PC-3 (cell line): Measurements from ENCODE around the gene GPR107. TPM values are rescaled to one million over a fixed set of nuclear protein-coding genes. Genes with fewer than 3 reads are reported as not detected.

Experiments
- ATAC-seq: fragments of 200-7000 bp; cut with Tn5 transposase; 2 replicates; pipeline ENCODE4 v1.9.1; 2020; ENCODE audit warnings: mild to moderate bottlenecking, moderate library complexity
- BruUV-seq: library from RNA; stranded (reverse); fragments of 400-500 nt; replicated peaks from 2 replicates; lab custom pipeline; 2021; lab: Mats Ljungman, UMichigan
- CTCF ChIA-PET: fragments of 300-600 bp; sonication (Branson Sonifier 250); formaldehyde crosslinking; loops from one replicate; lab custom pipeline; 2022; ENCODE audit warnings: antibody characterized with exemption; lab: Charles Lee
- POLR2A ChIA-PET: fragments of 300-600 bp; sonication (Branson Sonifier 250); formaldehyde crosslinking; loops from one replicate; lab custom pipeline; 2022; ENCODE audit warnings: antibody characterized with exemption; ENCODE audit not compliant: unreplicated experiment; lab: Charles Lee
- DNase-seq: peaks from one replicate; pipeline ENCODE4 v3.0.0-alpha.2; 2015
- H2AFZ ChIP-seq: fragments of 300-600 bp; sonication (generic); 2 replicates; pipeline ENCODE4 v1.6.0; 2016; ENCODE audit warnings: antibody characterized with exemption, low read length
- H3F3A ChIP-seq: fragments of 300-600 bp; sonication (generic); one replicate; pipeline ENCODE4 v1.6.0; 2017; ENCODE audit warnings: antibody characterized with exemption, low read length, control low read depth, mild to moderate bottlenecking; ENCODE audit not compliant: unreplicated experiment
- H3K27ac ChIP-seq: fragments of 300-600 bp; sonication (generic); 2 replicates; pipeline ENCODE4 v1.5.1; 2016; ENCODE audit warnings: mild to moderate bottlenecking, low read length
- H3K27me3 ChIP-seq: fragments of 300-600 bp; sonication (generic); 2 replicates; pipeline ENCODE4 v1.6.1; 2016; ENCODE audit warnings: low read length, mixed read lengths
- H3K36me3 ChIP-seq: fragments of 300-600 bp; sonication (generic); 2 replicates; pipeline ENCODE4 v1.6.1; 2016; ENCODE audit warnings: low read depth, mixed run types, low read length, mixed read lengths
- H3K4me1 ChIP-seq: fragments of 300-600 bp; sonication (generic); 2 replicates; pipeline ENCODE4 v1.5.1; 2016; ENCODE audit warnings: low read length; ENCODE audit not compliant: insufficient read depth
- H3K4me2 ChIP-seq: fragments of 300-600 bp; sonication (generic); 2 replicates; pipeline ENCODE4 v1.6.0; 2016; ENCODE audit warnings: low read length
- H3K4me3 ChIP-seq: fragments of 300-600 bp; sonication (generic); 2 replicates; pipeline ENCODE4 v1.5.1; 2016; ENCODE audit warnings: mild to moderate bottlenecking, low read length, mixed read lengths
- H3K79me2 ChIP-seq: fragments of 300-600 bp; sonication (generic); 2 replicates; pipeline ENCODE4 v1.6.1; 2017; ENCODE audit warnings: low read length, mixed read lengths
- H3K9ac ChIP-seq: fragments of 300-600 bp; sonication (generic); 2 replicates; pipeline ENCODE4 v1.6.0; 2016; ENCODE audit warnings: mild to moderate bottlenecking, low read length
- H3K9me2 ChIP-seq: fragments of 300-600 bp; sonication (generic); replicated peaks from 2 replicates; pipeline ENCODE4 v1.6.1; 2016; ENCODE audit warnings: mixed run types, low read length, mixed read lengths
- H3K9me3 ChIP-seq: fragments of 300-600 bp; sonication (generic); 2 replicates; pipeline ENCODE4 v1.6.1; 2016; ENCODE audit warnings: low read length, mixed read lengths
- H4K20me1 ChIP-seq: fragments of 300-600 bp; sonication (generic); 2 replicates; pipeline ENCODE4 v1.6.1; 2016; ENCODE audit warnings: low read length, mixed read lengths
- CTCF ChIP-seq: fragments of 300-600 bp; sonication (generic); conservative IDR thresholded peaks from 2 replicates; pipeline ENCODE4 v1.5.1; 2017; ENCODE audit warnings: antibody characterized with exemption, low read depth, mild to moderate bottlenecking, low read length
- EZH2 ChIP-seq: fragments of 300-600 bp; sonication (generic); IDR thresholded peaks from one replicate; pipeline ENCODE4 v1.6.1; 2017; ENCODE audit warnings: antibody characterized with exemption, mild to moderate bottlenecking, low read length; ENCODE audit not compliant: unreplicated experiment
- EZH2phosphoT487 ChIP-seq: fragments of 300-600 bp; sonication (generic); IDR thresholded peaks from 2 replicates; pipeline ENCODE4 v1.6.1; 2018; ENCODE audit warnings: mild to moderate bottlenecking, antibody characterized with exemption, low read length, borderline replicate concordance
- intact Hi-C: fragments of 100-400 bp; cut with micrococcal nuclease; formaldehyde crosslinking; loops from 2 replicates; pipeline ENCODE4 v1.9.0; 2023
- total RNA-seq: library from RNA; depleted of rRNA; stranded (reverse); fragments of >200 nt; gene quantifications from 2 replicates; pipeline ENCODE4 v1.2.3, GENCODE V29; 2014

Gene GPR107
- total RNA-seq, 1 experiment from 2014 or later, result 11.4 TPM

- intact Hi-C loops, result no loop called here
- peaks cover 22% of the 10 kb centered on the region for H3K4me1 ChIP-seq
- H4K20me1 ChIP-seq, result 0 out of 2 replicates have a peak, but pooled peaks cover 8% of the 10 kb centered on the region
- no peaks in the 10 kb centered on the region for H3K9me3 ChIP-seq
- POLR2A ChIA-PET, result no interaction called here
- DNase-seq (no peak), ATAC-seq (no peak)
- no peak overlapping the region for H3K4me3 ChIP-seq
- no peak overlapping the region for H3K9ac ChIP-seq
- TF ChIP-seq CTCF (no peak), EZH2phosphoT487 (no peak), EZH2 (no peak)
- peak overlapping the region; percentile 40 for H3K4me2 ChIP-seq
- no peak overlapping the region for H3K27ac ChIP-seq
- H3K9me2 ChIP-seq, result no peaks in the 10 kb centered on the region
- CTCF ChIA-PET, result no interaction called here
- no peaks in the 10 kb centered on the region for H3F3A ChIP-seq
- 0 out of 2 replicates have a peak overlapping the region, but pooled peaks have one; percentile 52 for H2AFZ ChIP-seq
- H3K79me2 ChIP-seq, result peaks cover 21% of the 10 kb centered on the region
- no peaks in the 10 kb centered on the region for H3K36me3 ChIP-seq
- BruUV-seq, result no TSS peak
- H3K27me3 ChIP-seq, result no peaks in the 10 kb centered on the region
Measured at GRCh38 chr9:130045725-130046450, 7.8 kb upstream of the GPR107 start.

- DNase-seq, result no peak
- peaks cover 32% of the 10 kb centered on the region for H3K4me1 ChIP-seq
- no peak for ATAC-seq
Measured at GRCh38 chr9:130049431-130050210, 4.1 kb upstream of the GPR107 start.

More at GRCh38 chr9:130049431-130050210, 4.1 kb upstream of the GPR107 start:
- CTCF ChIA-PET, result no interaction called here
- Histone ChIP-seq H3K27me3 (no peaks in the 10 kb centered on the region), H2AFZ (no peak overlapping the region), H4K20me1 (no peaks in the 10 kb centered on the region), H3K9ac (no peak overlapping the region), H3F3A (no peaks in the 10 kb centered on the region), H3K4me2 (no peak overlapping the region), H3K9me2 (no peaks in the 10 kb centered on the region), H3K79me2 (peaks cover 32% of the 10 kb centered on the region), H3K4me3 (no peak overlapping the region), H3K27ac (no peak overlapping the region), H3K9me3 (no peaks in the 10 kb centered on the region), H3K36me3 (no peaks in the 10 kb centered on the region)
- TF ChIP-seq EZH2 (no peak), EZH2phosphoT487 (no peak), CTCF (no peak)
- POLR2A ChIA-PET, result no interaction called here
- no TSS peak for BruUV-seq
- intact Hi-C loops, result no loop called here
